ENCODE measurements around the gene NIPSNAP2. TPM values are rescaled to one million over a fixed set of nuclear protein-coding genes. Genes with fewer than 3 reads are reported as not detected.

NIPSNAP2 gene
- total RNA-seq, 1 donor from 2014 or later, result 54.9 TPM

DNA sequence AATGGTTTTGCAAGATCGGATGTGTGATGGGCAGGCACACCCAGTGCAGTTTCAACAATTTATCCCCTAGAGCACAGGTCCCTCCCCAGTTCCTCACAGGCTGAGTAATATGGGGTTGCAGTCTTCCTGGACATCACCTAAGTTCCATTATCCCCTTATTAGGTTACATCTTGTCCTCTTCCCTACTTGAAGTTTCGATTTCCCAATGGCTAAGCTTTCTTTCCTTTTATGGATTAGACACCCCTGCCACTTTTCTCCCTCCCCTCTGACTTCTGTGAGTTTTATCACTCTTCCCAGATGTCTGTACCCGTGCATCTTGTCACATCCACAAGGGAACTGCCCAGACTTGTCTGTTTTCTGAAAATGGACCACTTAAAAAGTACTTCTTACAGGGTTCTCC lies 2.4 kb upstream of the NIPSNAP2 start:
- peaks cover 2% of the 10 kb centered on the region for H3K27me3 Mint-ChIP-seq
- H3K36me3 Mint-ChIP-seq, result peaks cover 3% of the 10 kb centered on the region
- no peaks in the 10 kb centered on the region for H3K9me3 Mint-ChIP-seq
- peak overlapping the region; percentile 58 for H3K27ac Mint-ChIP-seq
- H3K4me3 Mint-ChIP-seq, result no peak overlapping the region
- DNase-seq (ENCODE audit: extremely low spot score, unreplicated experiment), result no peak
- H3K4me1 Mint-ChIP-seq (ENCODE audit: unreplicated experiment), result peaks cover 5% of the 10 kb centered on the region
- TF ChIP-seq, protein P1, sequence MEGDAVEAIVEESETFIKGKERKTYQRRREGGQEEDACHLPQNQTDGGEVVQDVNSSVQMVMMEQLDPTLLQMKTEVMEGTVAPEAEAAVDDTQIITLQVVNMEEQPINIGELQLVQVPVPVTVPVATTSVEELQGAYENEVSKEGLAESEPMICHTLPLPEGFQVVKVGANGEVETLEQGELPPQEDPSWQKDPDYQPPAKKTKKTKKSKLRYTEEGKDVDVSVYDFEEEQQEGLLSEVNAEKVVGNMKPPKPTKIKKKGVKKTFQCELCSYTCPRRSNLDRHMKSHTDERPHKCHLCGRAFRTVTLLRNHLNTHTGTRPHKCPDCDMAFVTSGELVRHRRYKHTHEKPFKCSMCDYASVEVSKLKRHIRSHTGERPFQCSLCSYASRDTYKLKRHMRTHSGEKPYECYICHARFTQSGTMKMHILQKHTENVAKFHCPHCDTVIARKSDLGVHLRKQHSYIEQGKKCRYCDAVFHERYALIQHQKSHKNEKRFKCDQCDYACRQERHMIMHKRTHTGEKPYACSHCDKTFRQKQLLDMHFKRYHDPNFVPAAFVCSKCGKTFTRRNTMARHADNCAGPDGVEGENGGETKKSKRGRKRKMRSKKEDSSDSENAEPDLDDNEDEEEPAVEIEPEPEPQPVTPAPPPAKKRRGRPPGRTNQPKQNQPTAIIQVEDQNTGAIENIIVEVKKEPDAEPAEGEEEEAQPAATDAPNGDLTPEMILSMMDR (conservative IDR thresholded peaks at IDR 0.05), result no peak

DNA sequence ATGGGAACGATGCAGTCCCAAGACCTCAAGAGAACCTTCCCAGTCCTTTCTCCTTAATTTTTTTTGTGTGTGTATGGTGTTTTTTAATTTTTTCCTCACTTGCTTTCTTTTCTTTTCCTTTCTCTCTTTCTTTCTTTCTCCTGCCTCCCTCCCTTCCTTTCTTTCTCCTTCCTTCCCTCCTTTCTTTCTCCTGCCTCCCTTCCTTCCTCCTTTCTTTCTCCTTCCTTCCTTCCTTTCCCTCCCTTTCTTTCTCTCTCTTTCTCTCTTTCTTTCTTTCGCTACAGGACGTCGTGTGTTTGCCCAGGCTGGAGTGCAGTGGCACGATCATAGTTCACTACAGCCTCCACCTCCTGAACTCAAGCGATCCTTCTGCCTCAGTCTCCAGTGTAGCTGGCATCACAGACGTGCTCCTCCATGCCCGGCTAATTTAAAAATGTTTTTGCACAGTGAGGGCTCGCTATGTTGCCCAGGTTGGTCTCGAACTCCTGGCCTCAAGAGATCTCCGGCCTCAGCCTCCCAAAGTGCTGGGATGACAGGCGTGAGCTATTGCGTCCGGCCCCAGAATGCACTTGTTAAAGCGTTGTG lies 709 bp upstream of the NIPSNAP2 start:
- Mint-ChIP-seq H3K9me3 (no peaks in the 10 kb centered on the region), H3K27me3 (peaks cover 2% of the 10 kb centered on the region), H3K36me3 (no peaks in the 10 kb centered on the region), H3K4me1 (ENCODE audit: unreplicated experiment) (peaks cover 9% of the 10 kb centered on the region), H3K27ac (peak overlapping the region; percentile 52), H3K4me3 (peak overlapping the region; percentile 77)
- DNase-seq (ENCODE audit: extremely low spot score, unreplicated experiment), result no peak
- TF ChIP-seq, protein P1 (conservative IDR thresholded peaks at IDR 0.05), result no peak

DNA sequence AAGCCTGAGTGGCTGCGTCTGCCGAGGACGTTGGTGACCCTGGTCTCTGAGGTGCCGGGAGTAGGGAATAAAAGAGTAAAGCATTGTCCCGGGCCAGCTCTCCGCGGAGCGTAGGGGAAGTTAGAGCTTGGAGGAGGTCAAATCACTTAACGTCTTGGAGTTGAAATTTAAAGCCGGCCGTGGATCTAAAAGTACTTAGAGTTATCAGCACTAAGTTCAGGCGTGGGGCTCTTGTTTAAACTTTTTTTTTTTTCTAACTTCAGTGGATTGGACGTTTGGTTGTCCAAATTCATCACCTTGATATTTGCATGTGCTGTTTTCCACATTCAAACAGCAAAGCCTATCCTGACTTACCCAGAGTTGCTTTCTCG lies 700 bp downstream of the NIPSNAP2 start:
- Mint-ChIP-seq H3K4me1 (ENCODE audit: unreplicated experiment) (peaks cover 16% of the 10 kb centered on the region), H3K27ac (peak overlapping the region; percentile 94), H3K27me3 (peaks cover 2% of the 10 kb centered on the region), H3K4me3 (peak overlapping the region; percentile 93), H3K36me3 (peaks cover 10% of the 10 kb centered on the region), H3K9me3 (no peaks in the 10 kb centered on the region)
- DNase-seq (ENCODE audit: extremely low spot score, unreplicated experiment), result no peak
- TF ChIP-seq, protein P1 (conservative IDR thresholded peaks at IDR 0.05), result no peak

DNA sequence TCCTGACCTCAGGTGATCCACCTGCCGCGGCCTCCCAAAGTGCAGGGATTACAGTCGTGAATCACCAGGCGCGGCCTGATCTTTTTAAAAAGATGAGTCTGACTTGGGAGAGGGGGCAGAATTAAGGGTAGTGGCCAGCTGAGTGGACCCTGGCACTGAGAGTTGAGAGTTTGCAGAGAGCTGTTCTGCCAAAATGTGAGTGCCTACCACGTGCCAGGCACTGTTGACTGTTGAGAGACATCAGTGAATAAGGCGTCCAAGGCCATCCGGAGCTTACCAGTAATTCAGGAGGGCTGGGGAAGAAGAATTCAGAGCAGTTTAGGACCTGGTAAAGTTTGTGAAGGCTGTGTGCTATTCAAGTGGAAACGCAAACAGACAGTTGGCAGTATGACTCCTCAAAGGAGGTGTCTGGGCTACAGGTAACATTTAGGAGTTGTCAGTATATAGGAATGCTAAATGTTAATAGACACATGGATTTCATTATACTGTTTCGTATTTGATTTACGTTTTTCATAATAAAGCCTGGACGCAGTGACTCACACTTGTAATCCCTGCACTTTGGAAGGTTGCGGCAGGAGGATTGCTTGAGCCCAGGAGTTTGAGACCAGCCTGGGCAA lies 1.5 kb downstream of the NIPSNAP2 start:
- Mint-ChIP-seq H3K9me3 (no peaks in the 10 kb centered on the region), H3K4me3 (peak overlapping the region; percentile 93), H3K27ac (peak overlapping the region; percentile 21), H3K36me3 (peaks cover 13% of the 10 kb centered on the region), H3K27me3 (peaks cover 2% of the 10 kb centered on the region), H3K4me1 (ENCODE audit: unreplicated experiment) (peaks cover 22% of the 10 kb centered on the region)
- no peak for DNase-seq (ENCODE audit: extremely low spot score, unreplicated experiment)
- TF ChIP-seq, protein P1 (conservative IDR thresholded peaks at IDR 0.05), result no peak

DNA sequence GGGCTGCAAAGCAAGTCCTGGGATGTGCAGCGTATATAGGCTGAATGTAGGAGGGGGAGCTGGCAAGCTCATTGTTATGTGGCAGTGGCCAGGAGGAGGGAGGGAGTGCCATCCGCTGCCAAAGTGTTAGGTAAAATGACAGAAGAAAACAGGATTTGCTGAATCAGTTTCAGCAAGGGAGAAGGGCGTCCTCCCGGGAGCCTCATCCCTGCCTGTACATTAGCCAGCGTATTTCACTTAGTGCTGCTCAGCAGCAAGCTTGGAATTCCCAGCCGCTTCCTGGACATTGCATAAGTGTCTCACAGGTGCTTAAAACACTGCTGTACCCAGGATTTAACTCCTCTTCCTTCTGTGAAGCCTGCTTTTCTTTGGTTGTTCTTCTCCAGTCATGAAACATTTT lies 2.5 kb downstream of the NIPSNAP2 start:
- no peaks in the 10 kb centered on the region for H3K9me3 Mint-ChIP-seq
- peaks cover 2% of the 10 kb centered on the region for H3K27me3 Mint-ChIP-seq
- DNase-seq (ENCODE audit: extremely low spot score, unreplicated experiment), result no peak
- peaks cover 13% of the 10 kb centered on the region for H3K36me3 Mint-ChIP-seq
- peak overlapping the region; percentile 44 for H3K4me3 Mint-ChIP-seq
- no peak overlapping the region for H3K27ac Mint-ChIP-seq
- TF ChIP-seq, protein P1 (conservative IDR thresholded peaks at IDR 0.05), result no peak
- peaks cover 22% of the 10 kb centered on the region for H3K4me1 Mint-ChIP-seq (ENCODE audit: unreplicated experiment)

Data from type B pancreatic cell (in vitro differentiated cells).